ENCODE results near the gene AGPS.

- TF ChIP-seq CTCF (IDR thresholded peaks at IDR 0.05; ENCODE audit: borderline replicate concordance, extremely low read depth, low read length, poor library complexity, severe bottlenecking) (peak; percentile 2), EZH2 (IDR thresholded peaks at IDR 0.05; ENCODE audit: borderline replicate concordance, low read depth, low read length, severe bottlenecking) (no peak)
These were observed at the start of gene AGPS for GRCh38 chr2:177392373-177393202.

Measured in DND-41 (cell line).